OCI-LY3 (cell line): Measurements from ENCODE around the gene TNS3.

Experiments used
- CTCF ChIP-seq: fragments of 200-600, 300-600 bp; sonication (generic); IDR thresholded peaks from 2 replicates; pipeline ENCODE4 v1.5.1; 2014; ENCODE audit warnings: antibody characterized with exemption, low read length, low read depth
- EZH2phosphoT487 ChIP-seq: fragments of 200-600 bp; shearing (Covaris generic); IDR thresholded peaks from 2 replicates; pipeline ENCODE4 v1.6.1; 2018; ENCODE audit warnings: antibody characterized with exemption, mixed run types, low read depth

GRCh38 chr7:47591655-47592572, 10.0 kb upstream of the TNS3 start:
- no peak for TF ChIP-seq CTCF
- no peak for TF ChIP-seq EZH2phosphoT487
